ENCODE results near the gene HUNK.
"Not testable (repeated sequence)": the region's sequence is repeated elsewhere in the genome, so short reads cannot be mapped to it uniquely, and the experiment has no call there.

HUNK gene

GRCh38 chr21:31870472-31871193 is 2.2 kb upstream of the HUNK start:
- no peak for DNase-seq (ENCODE audit: low read depth)

GRCh38 chr21:31871371-31871770 is 1.4 kb upstream of the HUNK start:
- DNase-seq (ENCODE audit: low read depth) = not testable (repeated sequence)

DNA sequence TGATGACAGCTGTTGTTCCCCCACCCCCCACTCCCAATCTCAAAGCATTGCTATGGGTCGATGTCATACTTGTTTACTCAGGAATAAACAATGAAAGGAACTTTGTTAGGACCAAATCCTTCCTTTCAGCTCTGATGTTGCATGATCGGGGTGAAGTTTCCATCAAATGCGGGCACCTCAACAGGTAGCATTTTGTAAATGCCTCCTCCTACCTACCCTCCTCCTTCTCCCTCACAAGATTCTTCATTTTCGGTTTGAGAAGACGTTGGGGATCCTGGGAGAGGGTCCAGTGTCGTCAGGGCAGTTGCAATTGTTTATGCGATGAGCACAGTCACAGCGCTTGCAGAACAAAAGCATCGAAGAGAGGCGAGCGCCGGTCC is 758 bp upstream of the HUNK start:
- no peak for DNase-seq (ENCODE audit: low read depth)

DNA sequence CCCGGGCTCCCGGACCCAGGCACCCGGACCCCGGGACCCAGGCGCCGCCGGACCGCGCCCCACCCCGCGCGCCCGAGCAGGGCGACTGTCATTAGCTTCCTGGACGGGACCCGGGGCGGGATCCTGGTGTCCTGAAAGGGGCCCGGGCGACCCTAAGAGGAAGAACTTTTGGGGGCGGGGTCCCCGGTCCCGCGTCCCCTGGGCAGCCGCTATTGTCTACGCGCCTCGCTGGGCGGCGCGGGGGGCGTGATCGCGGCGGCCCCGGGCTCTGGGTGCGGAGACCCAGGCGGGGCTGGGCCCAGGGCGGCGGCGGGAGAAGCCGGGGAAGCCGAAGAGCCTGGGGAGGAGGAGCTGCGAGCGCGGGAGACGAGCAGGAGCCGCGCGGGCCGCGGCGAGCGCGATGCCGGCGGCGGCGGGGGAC is 465 bp downstream of the HUNK start:
- no peak for DNase-seq (ENCODE audit: low read depth)

DNA sequence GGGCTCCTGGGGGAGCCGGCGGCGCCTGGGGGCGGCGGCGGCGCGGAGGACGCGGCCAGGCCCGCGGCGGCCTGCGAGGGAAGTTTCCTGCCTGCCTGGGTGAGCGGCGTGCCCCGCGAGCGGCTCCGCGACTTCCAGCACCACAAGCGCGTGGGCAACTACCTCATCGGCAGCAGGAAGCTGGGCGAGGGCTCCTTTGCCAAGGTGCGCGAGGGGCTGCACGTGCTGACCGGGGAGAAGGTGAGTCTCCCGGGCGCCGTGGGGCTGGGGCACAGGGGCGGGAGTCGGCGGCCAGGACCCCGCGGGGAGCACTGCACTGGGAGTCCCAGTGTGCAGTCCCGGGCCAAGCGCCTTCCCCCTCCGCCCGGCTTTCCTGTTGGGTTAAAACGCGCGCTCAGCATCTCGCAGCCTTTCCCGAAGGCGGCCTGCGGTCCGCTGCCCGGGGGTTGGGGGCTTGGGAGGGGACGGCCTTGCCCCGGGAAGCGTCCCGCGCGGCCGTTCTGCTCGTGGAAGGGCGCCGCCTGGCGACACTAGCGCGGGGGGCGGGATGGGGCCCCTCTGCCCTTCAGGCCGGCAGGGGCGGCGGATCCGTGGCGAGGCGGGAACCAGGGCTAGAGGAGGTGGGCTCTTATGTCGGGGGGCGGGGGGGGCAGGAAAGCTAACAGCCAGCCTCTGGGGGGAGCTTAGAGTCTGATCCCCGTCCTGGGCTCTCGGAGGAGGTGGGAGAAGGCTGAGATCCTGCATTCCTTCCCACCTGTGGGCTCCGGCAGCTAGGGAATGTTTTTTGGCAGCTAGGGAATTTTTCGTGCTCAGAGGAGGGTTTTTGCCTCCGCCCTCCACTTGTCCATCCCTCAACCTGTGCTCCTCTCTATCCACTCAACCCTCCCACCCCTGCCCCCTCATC is 1.1 kb downstream of the HUNK start:
- DNase-seq (ENCODE audit: low read depth) = no peak

DNA sequence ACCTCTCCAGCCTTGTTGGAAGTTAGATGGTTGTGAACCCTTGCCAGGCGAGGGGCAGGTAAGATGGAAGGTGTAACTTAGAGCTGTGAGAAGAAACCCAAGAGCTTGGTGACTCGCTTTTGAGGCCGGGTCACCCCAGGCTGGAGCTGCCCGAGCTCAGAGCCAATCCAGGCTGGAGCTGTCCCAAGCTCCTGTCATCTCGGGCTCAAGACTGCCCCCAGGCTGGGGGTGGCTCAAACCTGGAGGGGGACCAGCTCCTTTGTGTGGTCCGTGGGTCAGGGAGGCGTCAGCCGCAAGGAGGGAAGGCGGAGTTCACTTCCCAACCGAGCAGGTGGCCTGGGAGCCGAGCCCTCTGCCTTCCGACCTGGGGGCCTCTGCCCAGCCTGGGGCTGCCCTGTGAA is 2.0 kb downstream of the HUNK start:
- no peak for DNase-seq (ENCODE audit: low read depth)

DNA sequence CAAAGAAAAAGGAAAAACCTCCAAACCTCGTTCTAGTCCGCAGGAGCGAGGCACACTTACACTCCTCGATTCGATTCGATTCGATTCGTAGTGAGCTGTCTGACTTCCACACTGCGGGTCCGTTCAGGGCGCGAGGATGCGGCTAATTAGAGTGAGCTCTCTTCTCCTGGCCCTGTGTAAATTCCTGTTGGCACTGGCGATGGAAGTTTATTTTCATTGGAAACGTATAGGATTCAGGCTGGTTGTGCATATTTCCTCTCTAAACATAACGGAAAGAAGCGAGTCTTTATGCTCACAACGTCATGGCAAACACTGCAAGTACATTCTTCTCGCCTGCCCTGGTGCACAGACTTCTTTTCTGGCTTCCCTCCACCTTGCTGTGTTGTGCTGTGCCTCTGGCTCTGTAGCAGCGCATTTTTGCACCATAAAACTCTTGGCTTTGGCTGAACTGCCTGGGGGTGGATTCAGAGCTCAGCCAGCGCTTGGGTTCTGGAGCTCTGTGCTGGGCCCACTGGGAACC is 2.7 kb downstream of the HUNK start:
- no peak for DNase-seq (ENCODE audit: low read depth)

DNA sequence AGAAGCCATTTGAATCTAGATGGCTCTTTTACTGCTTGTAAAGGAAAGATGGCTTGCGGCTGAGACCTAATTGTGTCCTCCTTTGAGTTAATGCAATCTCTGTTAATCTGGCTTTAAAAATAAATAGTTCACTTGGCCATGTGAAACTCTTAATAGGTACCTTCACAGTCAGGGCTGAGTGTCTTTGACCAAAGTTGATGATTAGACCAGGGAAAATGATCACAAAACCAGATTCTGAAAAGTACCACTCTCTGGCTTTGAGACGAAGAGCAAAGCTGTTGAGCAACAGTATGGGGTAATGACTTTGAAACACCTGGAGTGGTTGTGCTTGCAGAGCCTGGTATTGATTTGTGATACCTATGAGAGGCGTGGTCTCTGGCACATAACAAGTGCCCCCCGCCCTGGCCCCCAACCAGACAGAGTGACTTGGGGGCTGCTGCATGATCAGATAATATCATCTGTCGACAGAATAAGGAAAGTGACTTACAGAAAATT is 4.7 kb downstream of the HUNK start:
- DNase-seq (ENCODE audit: low read depth) = no peak

DNA sequence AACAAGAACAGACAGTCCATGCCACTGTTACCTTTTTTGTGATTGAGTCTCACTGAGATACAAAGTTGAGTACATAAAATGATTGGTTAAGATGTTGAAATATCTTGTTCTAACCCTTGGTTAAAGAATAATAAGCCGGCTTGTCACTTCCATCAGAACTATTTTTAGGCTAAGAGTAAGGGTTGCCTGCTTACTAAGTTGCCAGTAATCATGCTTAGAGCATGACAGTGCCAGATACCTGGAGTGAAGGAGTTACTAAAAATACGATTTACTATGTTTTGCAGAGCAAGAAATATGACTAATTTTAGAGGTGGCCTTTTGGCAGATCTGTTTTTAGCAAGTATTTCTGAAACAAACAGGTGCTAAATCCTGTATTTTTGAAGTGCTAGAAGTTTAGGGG is 6.0 kb downstream of the HUNK start:
- no peak for DNase-seq (ENCODE audit: low read depth)

- DNase-seq (ENCODE audit: low read depth) = no peak
These were observed 6.4 kb downstream of the HUNK start for GRCh38 chr21:31879241-31879650.

DNA sequence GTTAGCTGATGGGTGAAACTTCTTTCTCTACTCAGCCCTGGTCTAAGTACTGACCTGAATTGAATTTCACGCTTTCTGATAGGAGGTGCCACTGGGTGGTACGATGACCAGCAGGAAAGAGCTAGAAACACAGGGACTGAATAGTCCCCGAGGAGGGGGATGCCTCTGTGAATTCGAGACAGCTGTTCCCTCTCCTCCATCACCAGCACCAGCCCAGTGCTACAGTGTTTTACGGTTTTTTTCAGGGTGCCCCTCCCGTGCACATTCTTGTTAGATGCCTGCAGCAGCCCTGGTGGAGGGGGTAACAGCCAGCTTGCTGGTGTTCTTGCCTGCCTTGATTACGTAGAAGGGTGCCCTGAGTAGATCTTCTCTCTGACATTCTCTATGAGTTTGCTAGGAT is 7.1 kb downstream of the HUNK start:
- no peak for DNase-seq (ENCODE audit: low read depth)

- DNase-seq (ENCODE audit: low read depth) = no peak
These were observed 8.0 kb downstream of the HUNK start for GRCh38 chr21:31880816-31881215.

GRCh38 chr21:31882711-31883110 is 9.9 kb downstream of the HUNK start:
- DNase-seq (ENCODE audit: low read depth) = no peak

GRCh38 chr21:31885146-31885545 is 12.3 kb downstream of the HUNK start:
- no peak for DNase-seq (ENCODE audit: low read depth)

GRCh38 chr21:31886915-31887314 is 14.1 kb downstream of the HUNK start:
- no peak for DNase-seq (ENCODE audit: low read depth)

DNA sequence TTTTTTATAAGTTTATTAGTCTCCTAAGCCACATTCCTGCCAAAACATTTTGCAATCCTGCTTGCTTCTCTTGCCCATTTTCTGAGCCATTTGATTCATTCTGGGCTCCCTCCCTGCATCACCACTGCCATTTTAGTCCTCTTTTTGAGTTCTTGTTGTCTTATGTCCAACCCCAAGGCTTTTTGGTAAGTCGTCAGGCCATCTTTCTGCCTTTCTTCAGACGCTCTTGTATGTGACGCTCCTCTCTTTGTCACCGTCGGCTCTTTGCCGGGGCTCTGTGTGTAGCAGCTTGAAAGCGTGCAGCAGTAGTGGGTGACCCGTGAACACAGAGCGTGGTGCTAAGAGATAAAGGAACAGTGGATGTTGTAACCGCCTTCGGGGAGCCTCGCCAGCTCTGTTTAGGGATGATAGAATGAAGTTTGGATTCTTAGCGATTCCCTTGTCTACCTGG is 14.6 kb downstream of the HUNK start:
- DNase-seq (ENCODE audit: low read depth) = no peak

DNA sequence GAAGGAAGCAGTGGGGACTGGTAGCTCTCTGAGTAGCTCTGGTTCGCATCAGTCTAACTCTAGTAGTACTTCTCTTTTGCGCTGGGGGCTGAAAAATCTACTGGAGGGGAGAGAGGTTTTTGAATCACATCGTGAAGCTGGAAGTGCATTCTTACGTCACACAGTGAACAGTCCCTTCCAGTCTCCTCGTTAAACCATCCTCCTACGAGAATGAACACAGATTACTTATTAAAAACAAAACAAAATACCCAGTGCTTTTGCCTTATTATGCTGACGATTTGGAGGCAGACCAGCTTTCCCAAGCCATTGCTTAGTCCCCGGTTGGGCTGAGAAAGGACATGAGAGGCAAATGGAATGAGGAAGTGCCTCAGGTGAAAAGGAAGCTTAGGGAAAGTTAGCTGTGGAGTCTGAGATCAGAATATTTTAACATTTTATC is 16.1 kb downstream of the HUNK start:
- no peak for DNase-seq (ENCODE audit: low read depth)

DNA sequence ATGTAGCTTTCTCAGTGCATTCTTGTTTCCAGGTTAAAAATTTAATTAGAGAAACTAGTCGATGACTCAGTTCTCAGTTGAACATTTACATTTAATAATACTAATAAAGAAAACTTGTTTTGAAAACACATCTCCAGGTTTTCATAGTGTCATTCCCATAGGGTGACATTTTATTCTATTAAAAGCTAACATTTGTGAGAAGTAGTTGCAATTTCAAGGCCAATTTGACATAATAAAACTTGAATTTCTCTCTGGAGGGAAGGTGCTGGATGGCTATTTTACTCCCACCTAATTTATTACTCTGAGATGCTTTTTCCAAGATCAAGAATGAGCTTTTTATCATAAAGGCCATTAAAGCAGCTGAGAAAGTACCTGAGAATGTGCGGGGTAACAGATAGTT is 16.6 kb downstream of the HUNK start:
- no peak for DNase-seq (ENCODE audit: low read depth)

DNA sequence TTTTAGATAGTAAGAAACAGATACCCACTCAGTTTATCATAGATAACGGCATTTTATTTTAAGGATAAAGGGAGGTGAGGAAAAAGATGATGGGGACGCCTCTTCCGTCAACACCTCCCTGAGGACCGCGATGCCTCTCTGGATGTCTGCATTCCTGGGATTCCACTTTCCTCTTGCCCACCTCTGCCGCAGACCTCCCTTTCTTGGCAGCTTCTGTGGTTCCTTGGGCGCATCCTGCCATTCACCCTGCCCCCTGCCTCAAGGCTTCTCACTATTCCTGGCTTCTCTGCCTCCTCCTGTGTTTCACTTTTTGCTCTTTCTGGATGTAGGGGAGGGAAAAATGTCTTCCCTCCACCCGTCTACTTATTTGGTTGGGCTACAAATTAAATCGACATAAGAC is 19.9 kb downstream of the HUNK start:
- no peak for DNase-seq (ENCODE audit: low read depth)

- DNase-seq (ENCODE audit: low read depth) = no peak
These were observed 21.1 kb downstream of the HUNK start for GRCh38 chr21:31893851-31894415.

DNA sequence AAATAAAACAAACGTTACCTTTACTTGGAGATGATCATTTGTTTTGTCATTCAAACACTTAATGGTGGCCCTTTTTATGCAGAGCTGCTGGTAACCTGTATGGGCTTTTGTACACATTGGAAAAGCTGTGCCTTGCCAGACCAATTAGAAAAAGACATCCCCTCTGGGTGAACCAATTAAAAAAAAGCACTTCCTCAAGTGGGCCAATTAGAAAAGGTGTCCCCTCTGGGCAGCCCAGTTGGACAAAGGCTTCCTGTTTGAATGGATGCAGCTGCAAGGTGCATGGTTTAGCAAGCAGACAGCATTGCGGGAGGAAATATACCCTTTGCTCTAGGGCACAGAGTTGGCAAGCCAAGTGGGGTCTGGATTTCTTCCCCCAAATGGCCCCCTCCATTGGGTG is 21.6 kb downstream of the HUNK start:
- DNase-seq (ENCODE audit: low read depth) = no peak

DNA sequence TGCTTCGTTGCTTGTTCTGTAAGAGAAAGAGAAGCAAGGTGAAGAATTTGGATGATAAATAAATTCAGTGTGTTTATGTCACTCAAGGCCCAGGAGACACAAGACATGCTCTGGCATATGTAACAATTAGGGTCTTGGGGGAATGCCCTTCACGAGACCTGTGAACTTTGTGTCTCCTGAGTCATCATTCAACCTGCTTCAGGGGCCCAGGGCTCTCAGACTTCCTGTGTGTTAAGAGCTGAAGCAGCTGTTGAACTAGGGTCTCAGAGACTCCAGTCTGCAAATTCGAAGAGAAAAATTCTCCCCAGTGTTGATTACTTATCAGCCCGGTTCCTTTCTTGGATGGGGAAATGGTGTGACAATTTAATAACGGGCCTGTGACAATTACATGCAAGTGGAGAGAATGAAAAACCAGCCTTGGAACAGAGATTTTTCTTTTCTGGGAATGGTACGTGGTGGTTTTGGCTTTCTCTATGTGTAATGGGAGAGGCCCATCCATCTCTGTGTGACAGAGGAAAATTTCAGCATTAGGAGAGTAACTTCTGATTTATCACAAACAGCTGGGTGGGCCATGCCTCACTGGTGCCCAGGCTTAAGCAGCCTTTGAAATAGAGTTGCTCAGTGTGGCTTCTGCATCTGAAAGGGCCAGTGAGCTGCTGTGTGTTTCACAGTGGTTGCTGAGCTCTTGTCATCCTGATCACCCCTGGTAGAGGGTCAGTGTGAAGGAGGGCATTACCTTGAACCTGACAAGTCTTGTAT is 22.4 kb downstream of the HUNK start:
- no peak for DNase-seq (ENCODE audit: low read depth)

Data from T follicular helper cell (primary cell).